ENCODE results near the gene TMEM47.
A peak's percentile ranks its signal among the peaks of the same experiment; 100 is the strongest.

Gene TMEM47
- 0 to 5.9 (median 0.21) reads per million in 17 experiments for total RNA-seq

- peak; percentile 33 to 74 (median 50) for DNase-seq
Observed at GRCh38 chrX:34656842-34657725, at the start of gene TMEM47. TSS of gene TMEM47 (minus strand) at chrX:34657285. CDS start at chrX:34657029, 256 bp downstream.

GRCh38 chrX:34687095-34687494, 30.0 kb upstream of the TMEM47 start:
- no peak for DNase-seq

- DNase-seq, result no peak
Observed at GRCh38 chrX:34659575-34659974, 2.5 kb upstream of the TMEM47 start.

- DNase-seq, result no peak
Observed at GRCh38 chrX:34658326-34658725, 1.2 kb upstream of the TMEM47 start.

GRCh38 chrX:34657726-34658070, 613 bp upstream of the TMEM47 start:
- DNase-seq, result no peak

- DNase-seq, result no peak
Observed at GRCh38 chrX:34656467-34656841, 631 bp downstream of the TMEM47 start.

- DNase-seq, result no peak
Observed at GRCh38 chrX:34655501-34656455, 1.3 kb downstream of the TMEM47 start.

- no peak for DNase-seq
Observed at GRCh38 chrX:34654696-34655490, 2.2 kb downstream of the TMEM47 start.

- DNase-seq, result no peak
Observed at GRCh38 chrX:34653811-34654210, 3.3 kb downstream of the TMEM47 start.

- no peak for DNase-seq
Observed at GRCh38 chrX:34642849-34643248, 14.2 kb downstream of the TMEM47 start.

GRCh38 chrX:34638116-34638515, 19.0 kb downstream of the TMEM47 start:
- peak; percentile 6 to 27 (median 13) for DNase-seq

- DNase-seq, result no peak
Observed at GRCh38 chrX:34634349-34634748, 22.7 kb downstream of the TMEM47 start.

- DNase-seq, result no peak
Observed at GRCh38 chrX:34632384-34632783, 24.7 kb downstream of the TMEM47 start.

GRCh38 chrX:34631479-34632220, 25.4 kb downstream of the TMEM47 start:
- DNase-seq, result no peak

- DNase-seq, result no peak
Observed at GRCh38 chrX:34629572-34629971, 27.5 kb downstream of the TMEM47 start.

- no peak for DNase-seq
Observed at GRCh38 chrX:34624416-34624815, 32.7 kb downstream of the TMEM47 start.

GRCh38 chrX:34619920-34620319, 37.2 kb downstream of the TMEM47 start:
- no peak for DNase-seq

- DNase-seq, result no peak
Observed at GRCh38 chrX:34612036-34612435, 45.0 kb downstream of the TMEM47 start.

GRCh38 chrX:34598362-34598761, 58.7 kb downstream of the TMEM47 start:
- DNase-seq, result no peak

- DNase-seq, result no peak
Observed at GRCh38 chrX:34586936-34587335, 70.1 kb downstream of the TMEM47 start.

- no peak for DNase-seq
Observed at GRCh38 chrX:34586346-34586911, 70.7 kb downstream of the TMEM47 start.

All from suppressor macrophage (primary cell).